ENCODE measurements around the gene EBPL. TPM values are rescaled to one million over a fixed set of nuclear protein-coding genes. Genes with fewer than 3 reads are reported as not detected.

Gene EBPL
- total and polyA plus RNA-seq, 2 experiments from 2014 or later, result 67.7 to 68.3 TPM

- Histone ChIP-seq H3K4me3 (no peak overlapping the region), H3K4me1 (ENCODE audit: insufficient read depth) (peaks cover 5% of the 10 kb centered on the region), H3K27ac (no peak overlapping the region), H3K79me2 (ENCODE audit: insufficient read depth) (no peaks in the 10 kb centered on the region), H3K27me3 (replicated peaks; ENCODE audit: insufficient read depth) (no peaks in the 10 kb centered on the region), H3F3A (ENCODE audit: insufficient read depth) (peaks cover 12% of the 10 kb centered on the region), H3K4me2 (ENCODE audit: unreplicated experiment) (no peak overlapping the region), H3K36me3 (ENCODE audit: low read depth) (no peaks in the 10 kb centered on the region), H3K9me3 (ENCODE audit: low read depth) (no peaks in the 10 kb centered on the region), H3K9me2 (ENCODE audit: insufficient read depth) (no peaks in the 10 kb centered on the region), H3K9ac (no peak overlapping the region), H4K20me1 (ENCODE audit: insufficient read depth) (no peaks in the 10 kb centered on the region), H2AFZ (no peak overlapping the region)
- DNase-seq, result no peak
- TF ChIP-seq EZH2 (IDR thresholded peaks at IDR 0.05; ENCODE audit: insufficient read depth, poor library complexity, severe bottlenecking) (no peak), EZH2phosphoT487 (IDR thresholded peaks at IDR 0.05; ENCODE audit: insufficient read depth, low read depth) (no peak)
- in situ Hi-C loops (cut with MboI), result loop anchor here (25.0 kb wide), 1 partner anchor 1408 kb away; no protein-coding TSS in a partner anchor
- 87 to 90% methylated on average over 3 of the region's 3 CpGs for WGBS, 2 experiments (ENCODE audit: low coverage in 1 of 2, low lambda C conversion rate in 2 of 2, missing lambda C conversion rate in 2 of 2)
Observed at GRCh38 chr13:49654011-49654410, 37.3 kb downstream of the EBPL start.

GRCh38 chr13:49653478-49653877, 37.8 kb downstream of the EBPL start:
- Histone ChIP-seq H3K4me3 (no peak overlapping the region), H3K9me3 (ENCODE audit: low read depth) (no peaks in the 10 kb centered on the region), H3K4me1 (ENCODE audit: insufficient read depth) (peaks cover 5% of the 10 kb centered on the region), H3K27ac (no peak overlapping the region), H3K27me3 (replicated peaks; ENCODE audit: insufficient read depth) (no peaks in the 10 kb centered on the region), H3K79me2 (ENCODE audit: insufficient read depth) (no peaks in the 10 kb centered on the region), H3K9ac (no peak overlapping the region), H3F3A (ENCODE audit: insufficient read depth) (peaks cover 12% of the 10 kb centered on the region), H2AFZ (no peak overlapping the region), H3K36me3 (ENCODE audit: low read depth) (no peaks in the 10 kb centered on the region), H3K9me2 (ENCODE audit: insufficient read depth) (no peaks in the 10 kb centered on the region), H4K20me1 (ENCODE audit: insufficient read depth) (no peaks in the 10 kb centered on the region), H3K4me2 (ENCODE audit: unreplicated experiment) (no peak overlapping the region)
- in situ Hi-C loops (cut with MboI), result loop anchor here (25.0 kb wide), 1 partner anchor 1409 kb away; no protein-coding TSS in a partner anchor
- DNase-seq, result no peak
- TF ChIP-seq EZH2 (IDR thresholded peaks at IDR 0.05; ENCODE audit: insufficient read depth, poor library complexity, severe bottlenecking), result no peak
- no peak for TF ChIP-seq EZH2phosphoT487 (IDR thresholded peaks at IDR 0.05; ENCODE audit: insufficient read depth, low read depth)

DNA sequence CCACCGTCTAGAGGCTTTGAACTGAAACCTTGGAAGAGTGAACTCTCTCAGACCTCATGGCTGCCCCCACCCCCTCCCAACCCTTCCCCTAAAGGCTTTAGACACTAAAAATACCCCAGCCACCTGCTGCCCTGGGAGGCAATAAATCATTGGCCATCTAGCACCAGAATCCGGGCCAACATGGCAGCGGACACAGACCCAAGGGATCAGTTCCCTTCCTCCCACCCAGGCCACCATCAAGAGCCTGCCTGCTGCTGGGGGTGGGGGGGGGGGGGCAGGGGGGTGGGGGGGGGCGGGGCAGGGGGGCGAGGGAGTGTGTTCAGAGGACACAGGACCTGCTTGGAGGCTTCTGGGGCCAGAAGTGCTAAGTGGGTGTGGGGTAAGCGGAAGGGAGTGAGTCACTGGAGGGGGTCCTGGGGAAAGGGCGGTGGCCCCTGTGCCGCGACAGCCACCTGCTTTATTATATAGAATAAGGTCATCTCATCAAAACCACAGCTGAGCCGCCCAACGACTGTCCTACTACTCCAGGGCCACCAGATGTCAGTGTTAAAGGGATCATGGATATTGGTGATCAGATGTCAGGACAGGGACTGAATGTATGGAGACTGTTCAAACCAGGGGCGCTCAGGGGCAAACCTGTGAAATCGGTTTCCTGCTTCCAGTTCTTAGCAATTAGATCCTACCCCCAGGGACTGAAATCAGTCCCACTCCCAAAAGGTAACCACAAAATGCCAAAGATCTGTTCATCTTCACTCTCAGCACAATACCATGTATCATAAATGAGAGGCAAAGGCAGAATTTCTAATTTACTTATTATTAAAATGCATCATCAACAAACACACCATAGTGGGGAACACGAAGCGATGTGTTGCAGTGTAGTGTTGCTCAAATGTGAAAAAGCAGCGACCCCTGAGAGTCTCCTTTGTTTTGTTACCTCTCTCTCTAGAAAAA, 38.7 kb downstream of the EBPL start:
- in situ Hi-C loops (cut with MboI), result loop anchor here (25.0 kb wide), 1 partner anchor 1410 kb away; no protein-coding TSS in a partner anchor
- no peaks in the 10 kb centered on the region for H3K36me3 ChIP-seq (ENCODE audit: low read depth)

GRCh38 chr13:49651570-49652354, 39.5 kb downstream of the EBPL start:
- Histone ChIP-seq H3K27ac (no peak overlapping the region), H4K20me1 (ENCODE audit: insufficient read depth) (no peaks in the 10 kb centered on the region), H3K27me3 (replicated peaks; ENCODE audit: insufficient read depth) (no peaks in the 10 kb centered on the region), H3K9me3 (ENCODE audit: low read depth) (no peaks in the 10 kb centered on the region), H3K9ac (no peak overlapping the region), H3K4me1 (ENCODE audit: insufficient read depth) (peaks cover 5% of the 10 kb centered on the region), H3K9me2 (ENCODE audit: insufficient read depth) (no peaks in the 10 kb centered on the region), H3K79me2 (ENCODE audit: insufficient read depth) (no peaks in the 10 kb centered on the region), H3F3A (ENCODE audit: insufficient read depth) (peaks cover 12% of the 10 kb centered on the region), H3K36me3 (ENCODE audit: low read depth) (no peaks in the 10 kb centered on the region), H3K4me3 (no peak overlapping the region), H3K4me2 (ENCODE audit: unreplicated experiment) (no peak overlapping the region), H2AFZ (no peak overlapping the region)
- 81 to 86% methylated on average over 16 to 17 of the region's 17 CpGs for WGBS, 2 experiments (ENCODE audit: low coverage in 1 of 2, low lambda C conversion rate in 2 of 2, missing lambda C conversion rate in 2 of 2)
- in situ Hi-C loops (cut with MboI), result loop anchor here (25.0 kb wide), 1 partner anchor 1411 kb away; no protein-coding TSS in a partner anchor
- no peak for DNase-seq
- no peak for TF ChIP-seq EZH2 (IDR thresholded peaks at IDR 0.05; ENCODE audit: insufficient read depth, poor library complexity, severe bottlenecking)
- TF ChIP-seq EZH2phosphoT487 (IDR thresholded peaks at IDR 0.05; ENCODE audit: insufficient read depth, low read depth), result no peak

More for the DNA sequence above, 38.7 kb downstream of the EBPL start:
- DNase-seq, result peak; percentile 50
- Histone ChIP-seq H3K27ac (no peak overlapping the region), H3K4me2 (ENCODE audit: unreplicated experiment) (no peak overlapping the region), H3K9me3 (ENCODE audit: low read depth) (no peaks in the 10 kb centered on the region), H3K9me2 (ENCODE audit: insufficient read depth) (no peaks in the 10 kb centered on the region), H3F3A (ENCODE audit: insufficient read depth) (peaks cover 12% of the 10 kb centered on the region), H2AFZ (no peak overlapping the region), H3K4me1 (ENCODE audit: insufficient read depth) (peaks cover 5% of the 10 kb centered on the region), H3K27me3 (replicated peaks; ENCODE audit: insufficient read depth) (no peaks in the 10 kb centered on the region), H3K4me3 (no peak overlapping the region), H3K9ac (no peak overlapping the region), H4K20me1 (ENCODE audit: insufficient read depth) (no peaks in the 10 kb centered on the region), H3K79me2 (ENCODE audit: insufficient read depth) (no peaks in the 10 kb centered on the region)
- 65 to 68% methylated on average over 14 to 16 of the region's 16 CpGs for WGBS, 2 experiments (ENCODE audit: low coverage in 1 of 2, low lambda C conversion rate in 2 of 2, missing lambda C conversion rate in 2 of 2)
- TF ChIP-seq EZH2 (IDR thresholded peaks at IDR 0.05; ENCODE audit: insufficient read depth, poor library complexity, severe bottlenecking), result no peak
- TF ChIP-seq EZH2phosphoT487 (IDR thresholded peaks at IDR 0.05; ENCODE audit: insufficient read depth, low read depth), result no peak

Data from GM23248 (cell line).